Measurements from ENCODE around the gene ACBD4.

The ACBD4 gene

GRCh38 chr17:45098081-45098868 lies 37.2 kb upstream of the ACBD4 start:
- no peak for TF ChIP-seq CTCF (IDR thresholded peaks at IDR 0.05; ENCODE audit: low read depth, low read length)
- in situ Hi-C loops (cut with HindIII; ENCODE audit: low sequenced_read_pairs): no loop called here
- H3K4me3 ChIP-seq (ENCODE audit: low read depth, low read length): no peak overlapping the region
- DNase-seq (ENCODE audit: low read depth, low spot score): no peak

- no peak overlapping the region for H3K4me3 ChIP-seq (ENCODE audit: low read depth, low read length)
- DNase-seq (ENCODE audit: low read depth, low spot score): peak; percentile 72
- in situ Hi-C loops (cut with HindIII; ENCODE audit: low sequenced_read_pairs): no loop called here
- TF ChIP-seq CTCF (IDR thresholded peaks at IDR 0.05; ENCODE audit: low read depth, low read length): peak; percentile 84
Measured at GRCh38 chr17:45098869-45099616, 36.4 kb upstream of the ACBD4 start.

GRCh38 chr17:45101546-45101882 lies 34.0 kb upstream of the ACBD4 start:
- no peak for DNase-seq (ENCODE audit: low read depth, low spot score)
- H3K4me3 ChIP-seq (ENCODE audit: low read depth, low read length): no peak overlapping the region
- in situ Hi-C loops (cut with HindIII; ENCODE audit: low sequenced_read_pairs): no loop called here
- TF ChIP-seq CTCF (IDR thresholded peaks at IDR 0.05; ENCODE audit: low read depth, low read length): no peak

GRCh38 chr17:45101883-45102811 lies 33.3 kb upstream of the ACBD4 start:
- no peak for DNase-seq (ENCODE audit: low read depth, low spot score)
- TF ChIP-seq CTCF (IDR thresholded peaks at IDR 0.05; ENCODE audit: low read depth, low read length): no peak
- in situ Hi-C loops (cut with HindIII; ENCODE audit: low sequenced_read_pairs): no loop called here
- H3K4me3 ChIP-seq (ENCODE audit: low read depth, low read length): no peak overlapping the region

- in situ Hi-C loops (cut with HindIII; ENCODE audit: low sequenced_read_pairs): no loop called here
- H3K4me3 ChIP-seq (ENCODE audit: low read depth, low read length): no peak overlapping the region
- no peak for DNase-seq (ENCODE audit: low read depth, low spot score)
- TF ChIP-seq CTCF (IDR thresholded peaks at IDR 0.05; ENCODE audit: low read depth, low read length): no peak
Measured at GRCh38 chr17:45102856-45103255, 32.6 kb upstream of the ACBD4 start.

- in situ Hi-C loops (cut with HindIII; ENCODE audit: low sequenced_read_pairs): no loop called here
- DNase-seq (ENCODE audit: low read depth, low spot score): no peak
- H3K4me3 ChIP-seq (ENCODE audit: low read depth, low read length): no peak overlapping the region
- no peak for TF ChIP-seq CTCF (IDR thresholded peaks at IDR 0.05; ENCODE audit: low read depth, low read length)
Measured at GRCh38 chr17:45103269-45103795, 32.2 kb upstream of the ACBD4 start.
